NCI-H2196 treated with DMSO at 0.1 percent for 48 hours (cell line): ENCODE results near the gene TTLL11.
"Not testable (repeated sequence)": the region's sequence is repeated elsewhere in the genome, so short reads cannot be mapped to it uniquely, and the experiment has no call there.

Experiments used
- DNase-seq: peaks from one replicate; lab custom pipeline; 2025; ENCODE audit not compliant: unreplicated experiment; lab: John Stamatoyannopoulos, UW

TTLL11 gene

GRCh38 chr9:122005597-122005996 lies 87.5 kb downstream of the TTLL11 start:
- DNase-seq: no peak

GRCh38 chr9:122004589-122004988 lies 88.5 kb downstream of the TTLL11 start:
- DNase-seq: no peak

- no peak for DNase-seq
Observed at GRCh38 chr9:122001491-122002201, 91.5 kb downstream of the TTLL11 start.

GRCh38 chr9:122000526-122000925 lies 92.6 kb downstream of the TTLL11 start:
- not testable (repeated sequence) for DNase-seq

GRCh38 chr9:121999556-121999955 lies 93.6 kb downstream of the TTLL11 start:
- no peak for DNase-seq

GRCh38 chr9:121998513-121999049 lies 94.5 kb downstream of the TTLL11 start:
- DNase-seq: no peak

GRCh38 chr9:121997791-121998190 lies 95.3 kb downstream of the TTLL11 start:
- DNase-seq: no peak

GRCh38 chr9:121996783-121997182 lies 96.3 kb downstream of the TTLL11 start:
- no peak for DNase-seq

GRCh38 chr9:121995997-121996396 lies 97.1 kb downstream of the TTLL11 start:
- DNase-seq: no peak

GRCh38 chr9:121992571-121993212 lies 100.4 kb downstream of the TTLL11 start:
- peak; percentile 76 for DNase-seq

GRCh38 chr9:121991307-121991661 lies 101.8 kb downstream of the TTLL11 start:
- no peak for DNase-seq

GRCh38 chr9:121990600-121991306 lies 102.4 kb downstream of the TTLL11 start:
- DNase-seq: no peak

GRCh38 chr9:121989010-121989409 lies 104.1 kb downstream of the TTLL11 start:
- no peak for DNase-seq

- no peak for DNase-seq
Observed at GRCh38 chr9:121987314-121987713, 105.8 kb downstream of the TTLL11 start.

GRCh38 chr9:121985792-121986494 lies 107.2 kb downstream of the TTLL11 start:
- DNase-seq: no peak

- no peak for DNase-seq
Observed at GRCh38 chr9:121984726-121985402, 108.2 kb downstream of the TTLL11 start.

- no peak for DNase-seq
Observed at GRCh38 chr9:121983736-121984135, 109.4 kb downstream of the TTLL11 start.

- no peak for DNase-seq
Observed at GRCh38 chr9:121981118-121981883, 111.8 kb downstream of the TTLL11 start.

- DNase-seq: not testable (repeated sequence)
Observed at GRCh38 chr9:121980665-121981064, 112.4 kb downstream of the TTLL11 start.

GRCh38 chr9:121979736-121980135 lies 113.4 kb downstream of the TTLL11 start:
- no peak for DNase-seq
